Measurements from ENCODE around the gene CBLN1.

CBLN1 gene

DNA sequence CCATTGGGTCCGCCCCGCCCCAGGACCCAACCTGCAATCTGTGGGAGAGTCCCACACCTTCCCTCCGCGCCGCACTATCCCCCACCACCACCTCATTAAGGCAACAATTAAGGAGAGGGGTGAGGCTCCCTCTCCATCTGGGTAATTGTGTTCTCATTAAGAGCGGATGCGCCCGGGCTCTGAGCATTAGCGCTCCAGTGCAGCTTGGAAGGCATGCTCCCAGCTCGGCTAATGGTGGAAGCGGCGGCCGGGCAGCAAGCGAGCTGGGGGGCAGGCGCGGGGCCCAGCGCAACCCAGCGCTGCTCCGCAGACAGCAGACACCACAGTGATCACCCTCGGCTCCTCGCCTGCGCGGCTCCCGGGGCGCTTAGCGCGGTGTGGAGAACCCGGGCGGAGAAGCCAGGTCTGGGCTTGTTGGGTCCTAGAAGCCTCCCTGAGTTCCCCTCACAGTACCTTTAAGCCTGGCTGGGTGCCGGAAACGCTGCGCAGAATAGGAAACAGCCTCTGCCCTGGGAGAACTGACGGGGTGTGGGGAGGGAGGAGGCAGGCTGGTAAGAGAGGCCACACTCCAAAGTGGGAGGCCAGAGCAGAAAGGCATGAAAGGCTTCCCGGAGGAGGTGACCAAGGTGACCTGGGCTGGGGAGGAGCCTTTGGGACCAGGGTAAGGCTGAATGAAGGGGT lies 6.4 kb downstream of the CBLN1 start:
- no peaks in the 10 kb centered on the region for H3K79me2 ChIP-seq (ENCODE audit: control insufficient read depth, insufficient read depth, low read length, poor library complexity)
- DNase-seq: no peak
- H2BK120ac ChIP-seq (ENCODE audit: insufficient read depth, low read length, poor library complexity): no peak overlapping the region
- no peak overlapping the region for H3K23ac ChIP-seq (ENCODE audit: low read length)
- H2BK5ac ChIP-seq (ENCODE audit: low read depth, low read length, poor library complexity): no peak overlapping the region
- H3K79me1 ChIP-seq (ENCODE audit: low read length): no peaks in the 10 kb centered on the region
- no peak overlapping the region for H3K9ac ChIP-seq (ENCODE audit: low read length)
- H3K4me1 ChIP-seq (ENCODE audit: control insufficient read depth in 1 of 2, insufficient read depth in 2 of 2, low read length in 2 of 2): no peaks in the 10 kb centered on the region
- H3K4ac ChIP-seq (ENCODE audit: low read depth, low read length): no peak overlapping the region
- peaks cover 10% of the 10 kb centered on the region for H3K9me3 ChIP-seq (ENCODE audit: insufficient read depth, low read depth, low read length)
- H3K4me2 ChIP-seq (ENCODE audit: low read length): no peak overlapping the region
- no peak overlapping the region for H2AFZ ChIP-seq (ENCODE audit: insufficient read depth, low read length, poor library complexity)
- no peak overlapping the region for H2BK12ac ChIP-seq (ENCODE audit: low read length)
- H3K18ac ChIP-seq (ENCODE audit: low read length): no peak overlapping the region
- no peaks in the 10 kb centered on the region for H3K36me3 ChIP-seq (ENCODE audit: control insufficient read depth in 1 of 2, insufficient read depth in 2 of 2, low read length in 2 of 2)
- no peak overlapping the region for H2AK5ac ChIP-seq (ENCODE audit: low read length)
- H3K14ac ChIP-seq (ENCODE audit: low read length): no peak overlapping the region
- WGBS (ENCODE audit: extremely low coverage, insufficient coverage, insufficient read length): no CpG with 5 or more reads among the region's 34 CpGs
- no peak overlapping the region for H4K12ac ChIP-seq (ENCODE audit: low read depth, low read length)
- H4K91ac ChIP-seq (ENCODE audit: low read depth, low read length): no peak overlapping the region
- H3K27me3 ChIP-seq (ENCODE audit: insufficient read depth, low read length): peaks cover 66% of the 10 kb centered on the region
- no peak overlapping the region for H4K8ac ChIP-seq (ENCODE audit: low read depth, low read length)
- H3K27ac ChIP-seq (ENCODE audit: low read depth, low read length): no peak overlapping the region
- H3K4me3 ChIP-seq (ENCODE audit: low read depth, low read length): no peak overlapping the region

DNA sequence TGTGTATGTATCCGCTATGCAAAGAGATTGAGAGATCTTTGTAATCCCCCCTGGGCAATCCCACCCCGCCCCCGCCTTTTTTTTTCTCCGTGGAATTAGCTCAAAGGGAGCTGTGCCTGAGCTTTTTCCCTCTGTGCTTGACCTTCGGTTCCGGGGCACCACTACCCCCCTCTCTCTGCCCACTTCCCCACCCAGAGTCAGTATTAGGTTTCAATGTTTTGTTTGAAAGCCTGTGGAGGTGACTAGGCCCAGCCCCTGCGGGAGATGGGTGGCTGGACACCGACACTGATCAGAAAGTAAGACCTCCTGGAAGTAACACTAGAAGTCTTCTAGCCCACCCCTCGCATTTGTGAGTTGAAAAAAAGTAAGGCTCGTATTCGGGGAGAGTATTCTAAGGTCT lies 7.0 kb downstream of the CBLN1 start:
- H3K79me2 ChIP-seq (ENCODE audit: control insufficient read depth, insufficient read depth, low read length, poor library complexity): no peaks in the 10 kb centered on the region
- H3K4me3 ChIP-seq (ENCODE audit: low read depth, low read length): no peak overlapping the region
- H2BK12ac ChIP-seq (ENCODE audit: low read length): no peak overlapping the region
- no peak overlapping the region for H3K18ac ChIP-seq (ENCODE audit: low read length)
- no CpG with 5 or more reads among the region's 11 CpGs for WGBS (ENCODE audit: extremely low coverage, insufficient coverage, insufficient read length)
- no peak for DNase-seq
- H3K9ac ChIP-seq (ENCODE audit: low read length): no peak overlapping the region
- no peak overlapping the region for H2BK5ac ChIP-seq (ENCODE audit: low read depth, low read length, poor library complexity)
- H3K9me3 ChIP-seq (ENCODE audit: insufficient read depth, low read depth, low read length): peaks cover 10% of the 10 kb centered on the region
- no peak overlapping the region for H3K4me2 ChIP-seq (ENCODE audit: low read length)
- no peak overlapping the region for H2BK120ac ChIP-seq (ENCODE audit: insufficient read depth, low read length, poor library complexity)
- no peaks in the 10 kb centered on the region for H3K79me1 ChIP-seq (ENCODE audit: low read length)
- no peak overlapping the region for H3K23ac ChIP-seq (ENCODE audit: low read length)
- no peak overlapping the region for H3K4ac ChIP-seq (ENCODE audit: low read depth, low read length)
- no peak overlapping the region for H2AK5ac ChIP-seq (ENCODE audit: low read length)
- no peaks in the 10 kb centered on the region for H3K36me3 ChIP-seq (ENCODE audit: control insufficient read depth in 1 of 2, insufficient read depth in 2 of 2, low read length in 2 of 2)
- no peak overlapping the region for H4K8ac ChIP-seq (ENCODE audit: low read depth, low read length)
- no peak overlapping the region for H4K91ac ChIP-seq (ENCODE audit: low read depth, low read length)
- H3K14ac ChIP-seq (ENCODE audit: low read length): no peak overlapping the region
- no peaks in the 10 kb centered on the region for H3K4me1 ChIP-seq (ENCODE audit: control insufficient read depth in 1 of 2, insufficient read depth in 2 of 2, low read length in 2 of 2)
- H3K27ac ChIP-seq (ENCODE audit: low read depth, low read length): no peak overlapping the region
- peaks cover 60% of the 10 kb centered on the region for H3K27me3 ChIP-seq (ENCODE audit: insufficient read depth, low read length)
- H2AFZ ChIP-seq (ENCODE audit: insufficient read depth, low read length, poor library complexity): no peak overlapping the region
- no peak overlapping the region for H4K12ac ChIP-seq (ENCODE audit: low read depth, low read length)

DNA sequence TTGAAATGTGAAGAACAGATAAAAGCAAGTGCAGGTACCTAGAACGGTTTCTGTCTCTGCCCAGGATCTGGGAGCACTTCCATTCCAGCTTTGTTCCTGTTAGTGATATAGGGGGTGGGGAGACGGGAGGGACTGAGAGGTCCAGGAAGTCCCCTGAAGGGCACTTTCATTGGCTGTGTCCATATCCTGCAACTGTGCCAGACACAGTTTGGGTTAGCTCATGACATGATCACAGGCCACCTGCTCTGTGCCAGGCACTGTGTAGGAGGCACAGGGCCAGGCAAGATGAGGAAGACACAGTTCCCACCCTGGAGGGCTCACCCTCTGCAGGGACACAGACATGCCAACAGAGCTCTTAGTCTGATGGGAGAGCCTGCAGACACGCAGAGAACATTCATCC lies 7.9 kb downstream of the CBLN1 start:
- H3K27ac ChIP-seq (ENCODE audit: low read depth, low read length): no peak overlapping the region
- H3K79me2 ChIP-seq (ENCODE audit: control insufficient read depth, insufficient read depth, low read length, poor library complexity): no peaks in the 10 kb centered on the region
- no peak overlapping the region for H3K4me3 ChIP-seq (ENCODE audit: low read depth, low read length)
- H2BK12ac ChIP-seq (ENCODE audit: low read length): no peak overlapping the region
- no peak overlapping the region for H2AK5ac ChIP-seq (ENCODE audit: low read length)
- no peak overlapping the region for H2BK120ac ChIP-seq (ENCODE audit: insufficient read depth, low read length, poor library complexity)
- no peak overlapping the region for H4K91ac ChIP-seq (ENCODE audit: low read depth, low read length)
- H3K4me2 ChIP-seq (ENCODE audit: low read length): no peak overlapping the region
- H3K18ac ChIP-seq (ENCODE audit: low read length): no peak overlapping the region
- H3K36me3 ChIP-seq (ENCODE audit: control insufficient read depth in 1 of 2, insufficient read depth in 2 of 2, low read length in 2 of 2): no peaks in the 10 kb centered on the region
- H3K23ac ChIP-seq (ENCODE audit: low read length): no peak overlapping the region
- no peak overlapping the region for H4K12ac ChIP-seq (ENCODE audit: low read depth, low read length)
- H3K27me3 ChIP-seq (ENCODE audit: insufficient read depth, low read length): peaks cover 53% of the 10 kb centered on the region
- no peak overlapping the region for H3K14ac ChIP-seq (ENCODE audit: low read length)
- H2AFZ ChIP-seq (ENCODE audit: insufficient read depth, low read length, poor library complexity): no peak overlapping the region
- H3K79me1 ChIP-seq (ENCODE audit: low read length): no peaks in the 10 kb centered on the region
- no peak overlapping the region for H3K4ac ChIP-seq (ENCODE audit: low read depth, low read length)
- no peaks in the 10 kb centered on the region for H3K4me1 ChIP-seq (ENCODE audit: control insufficient read depth in 1 of 2, insufficient read depth in 2 of 2, low read length in 2 of 2)
- no CpG with 5 or more reads among the region's 3 CpGs for WGBS (ENCODE audit: extremely low coverage, insufficient coverage, insufficient read length)
- H2BK5ac ChIP-seq (ENCODE audit: low read depth, low read length, poor library complexity): no peak overlapping the region
- no peak overlapping the region for H4K8ac ChIP-seq (ENCODE audit: low read depth, low read length)
- peaks cover 5% of the 10 kb centered on the region for H3K9me3 ChIP-seq (ENCODE audit: insufficient read depth, low read depth, low read length)
- no peak for DNase-seq
- H3K9ac ChIP-seq (ENCODE audit: low read length): no peak overlapping the region

DNA sequence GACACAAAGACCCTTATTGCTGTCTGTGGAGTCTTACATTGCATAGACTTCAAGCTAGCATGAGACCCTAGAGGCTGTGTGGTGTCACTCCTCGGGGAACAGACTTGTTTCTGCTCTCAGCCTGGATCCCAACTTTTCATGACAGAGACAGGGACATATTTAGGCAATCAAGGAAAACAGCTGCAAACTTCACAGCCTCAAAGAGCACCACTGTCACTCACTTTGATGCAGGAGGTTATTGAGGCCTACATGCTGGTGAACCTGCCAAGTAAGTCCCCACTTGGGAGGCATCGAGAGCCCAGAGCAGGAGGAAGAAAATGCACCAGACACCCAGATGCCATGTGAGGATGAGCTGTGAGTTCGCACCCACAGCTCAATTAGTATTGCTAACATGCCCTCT lies 10.3 kb downstream of the CBLN1 start:
- H3K23ac ChIP-seq (ENCODE audit: low read length): no peak overlapping the region
- no peak overlapping the region for H2BK12ac ChIP-seq (ENCODE audit: low read length)
- no peak overlapping the region for H2AFZ ChIP-seq (ENCODE audit: insufficient read depth, low read length, poor library complexity)
- H4K8ac ChIP-seq (ENCODE audit: low read depth, low read length): no peak overlapping the region
- no peak overlapping the region for H3K18ac ChIP-seq (ENCODE audit: low read length)
- no peak overlapping the region for H2BK120ac ChIP-seq (ENCODE audit: insufficient read depth, low read length, poor library complexity)
- DNase-seq: no peak
- H3K27ac ChIP-seq (ENCODE audit: low read depth, low read length): no peak overlapping the region
- no peak overlapping the region for H3K4me2 ChIP-seq (ENCODE audit: low read length)
- H3K4ac ChIP-seq (ENCODE audit: low read depth, low read length): no peak overlapping the region
- no peak overlapping the region for H3K9ac ChIP-seq (ENCODE audit: low read length)
- no peaks in the 10 kb centered on the region for H3K36me3 ChIP-seq (ENCODE audit: control insufficient read depth in 1 of 2, insufficient read depth in 2 of 2, low read length in 2 of 2)
- no peak overlapping the region for H4K91ac ChIP-seq (ENCODE audit: low read depth, low read length)
- H3K79me1 ChIP-seq (ENCODE audit: low read length): no peaks in the 10 kb centered on the region
- H3K4me1 ChIP-seq (ENCODE audit: control insufficient read depth in 1 of 2, insufficient read depth in 2 of 2, low read length in 2 of 2): no peaks in the 10 kb centered on the region
- H2AK5ac ChIP-seq (ENCODE audit: low read length): no peak overlapping the region
- H4K12ac ChIP-seq (ENCODE audit: low read depth, low read length): no peak overlapping the region
- H2BK5ac ChIP-seq (ENCODE audit: low read depth, low read length, poor library complexity): no peak overlapping the region
- no peaks in the 10 kb centered on the region for H3K79me2 ChIP-seq (ENCODE audit: control insufficient read depth, insufficient read depth, low read length, poor library complexity)
- no CpG with 5 or more reads among the region's 3 CpGs for WGBS (ENCODE audit: extremely low coverage, insufficient coverage, insufficient read length)
- no peak overlapping the region for H3K4me3 ChIP-seq (ENCODE audit: low read depth, low read length)
- H3K27me3 ChIP-seq (ENCODE audit: insufficient read depth, low read length): peaks cover 29% of the 10 kb centered on the region
- H3K14ac ChIP-seq (ENCODE audit: low read length): no peak overlapping the region
- peaks cover 5% of the 10 kb centered on the region for H3K9me3 ChIP-seq (ENCODE audit: insufficient read depth, low read depth, low read length)
